Frontal cortex (tissue), 4 donors: ENCODE results near the gene CDCA5. TPM values are rescaled to one million over a fixed set of nuclear protein-coding genes. Genes with fewer than 3 reads are reported as not detected.

Source experiments
- DNase-seq, 2 donors: peaks; one replicate each; pipeline ENCODE4 v3.0.0; 2012; ENCODE audit warnings: low spot score in 2 of 2
- FAIRE-seq: peaks from 2 replicates; lab custom pipeline; 2012; peaks lifted over from hg19 to GRCh38; lab: Jason Lieb, UNC
- total RNA-seq: library from RNA; depleted of rRNA; stranded (reverse); fragments of >200 nt; gene quantifications from one replicate; pipeline ENCODE4 v1.2.3, GENCODE V29; 2014
- donor health status: control.
- donor health status: control.
- donor health status: control.

CDCA5 gene
- total RNA-seq, 1 donor from 2014 or later, result 1.6 TPM

- FAIRE-seq, result no peak
- DNase-seq, result no peak
Observed at GRCh38 chr11:65084598-65085375, 947 bp upstream of the CDCA5 start.

GRCh38 chr11:65083134-65083833 is 556 bp downstream of the CDCA5 start:
- DNase-seq, result no peak
- no peak for FAIRE-seq

GRCh38 chr11:65078786-65079342 is 5.0 kb downstream of the CDCA5 start:
- DNase-seq (no peak), FAIRE-seq (no peak)

GRCh38 chr11:65078151-65078550 is 5.7 kb downstream of the CDCA5 start:
- FAIRE-seq, result no peak

GRCh38 chr11:65077451-65077850 is 6.4 kb downstream of the CDCA5 start:
- FAIRE-seq (no peak), DNase-seq (no peak)

More at GRCh38 chr11:65078151-65078550, 5.7 kb downstream of the CDCA5 start:
- DNase-seq, result no peak

GRCh38 chr11:65072631-65072966 is 11.2 kb downstream of the CDCA5 start:
- FAIRE-seq, result no peak
- DNase-seq, result no peak

GRCh38 chr11:65071907-65072630 is 11.8 kb downstream of the CDCA5 start:
- FAIRE-seq (no peak), DNase-seq (no peak)

- FAIRE-seq (no peak), DNase-seq (no peak)
Observed at GRCh38 chr11:65069217-65069616, 14.6 kb downstream of the CDCA5 start.

- no peak for FAIRE-seq
Observed at GRCh38 chr11:65067446-65067845, 16.4 kb downstream of the CDCA5 start.

GRCh38 chr11:65066805-65067291 is 17.0 kb downstream of the CDCA5 start:
- DNase-seq (no peak), FAIRE-seq (no peak)

More at GRCh38 chr11:65067446-65067845, 16.4 kb downstream of the CDCA5 start:
- no peak for DNase-seq

- no peak for DNase-seq
- no peak for FAIRE-seq
Observed at GRCh38 chr11:65066315-65066714, 17.5 kb downstream of the CDCA5 start.

GRCh38 chr11:65065851-65066250 is 18.0 kb downstream of the CDCA5 start:
- no peak for FAIRE-seq

GRCh38 chr11:65064847-65065240 is 19.0 kb downstream of the CDCA5 start:
- FAIRE-seq (no peak), DNase-seq (no peak)

More at GRCh38 chr11:65065851-65066250, 18.0 kb downstream of the CDCA5 start:
- no peak for DNase-seq

- FAIRE-seq (no peak), DNase-seq (no peak)
Observed at GRCh38 chr11:65063532-65063931, 20.3 kb downstream of the CDCA5 start.

- FAIRE-seq, result no peak
- no peak for DNase-seq
Observed at GRCh38 chr11:65060913-65061408, 22.9 kb downstream of the CDCA5 start.

GRCh38 chr11:65059959-65060824 is 23.6 kb downstream of the CDCA5 start:
- DNase-seq, result no peak
- no peak for FAIRE-seq

- FAIRE-seq (no peak), DNase-seq (no peak)
Observed at GRCh38 chr11:65059523-65059922, 24.3 kb downstream of the CDCA5 start.

- FAIRE-seq, result no peak
- DNase-seq, result no peak
Observed at GRCh38 chr11:65058419-65059054, 25.3 kb downstream of the CDCA5 start, which contains the start of gene NAALADL1. NAALADL1 (minus strand) TSS chr11:65058553; CDS start chr11:65058521, 32 bp downstream.

- FAIRE-seq (no peak), DNase-seq (no peak)
Observed at GRCh38 chr11:65058012-65058411, 25.8 kb downstream of the CDCA5 start.
